Right lobe of liver (tissue), 6 donors: Measurements from ENCODE around the gene MRPL2. TPM values are rescaled to one million over a fixed set of nuclear protein-coding genes. Genes with fewer than 3 reads are reported as not detected.
A peak's percentile ranks its signal among the peaks of the same experiment; 100 is the strongest.

ENCODE experiments used
- ATAC-seq, 4 donors: fragments of 200-7000 bp; cut with Tn5 transposase; one replicate each; pipeline ENCODE4 v1.9.1; 2020; ENCODE audit warnings: mild to moderate bottlenecking in 4 of 4, moderate library complexity in 4 of 4
- DNase-seq, 3 donors: peaks; one replicate each; pipeline ENCODE4 v3.0.0-alpha.2; 2020
- H3K27ac ChIP-seq, 3 donors: fragments of 200-600 bp; one replicate each; pipeline ENCODE4 v1.8.0; 2022
- H3K27me3 ChIP-seq, 2 donors: fragments of 200-600 bp; one replicate each; pipeline ENCODE4 v1.8.0; 2022
- H3K36me3 ChIP-seq, 4 donors: fragments of 200-600 bp; sonication (generic) in 1 of 4; one replicate each; pipeline versions ENCODE4 v1.5.1 to v1.8.0; 2017 to 2022; ENCODE audit warnings: control low read depth in 1 of 4
- H3K4me1 ChIP-seq, 4 donors: fragments of 200-600 bp; sonication (generic) in 1 of 4; one replicate each; pipeline versions ENCODE4 v1.5.1 to v1.8.0; 2017 to 2022; ENCODE audit warnings: control low read depth in 1 of 4
- H3K4me3 ChIP-seq, 3 donors: fragments of 200-600 bp; one replicate each; pipeline ENCODE4 v1.8.0; 2022
- H3K9me3 ChIP-seq, 4 donors: fragments of 200-600 bp; sonication (generic) in 1 of 4; one replicate each; pipeline versions ENCODE4 v1.5.1 to v1.8.0; 2017 to 2022; ENCODE audit warnings: control low read depth in 1 of 4
- CTCF ChIP-seq, 4 donors: fragments of 200-600 bp in 3 of 4; fragments of 450-650 bp in 1 of 4; IDR thresholded peaks; one replicate each; pipeline versions ENCODE4 v1.5.1 to v1.8.0; 2016 to 2022; ENCODE audit warnings: antibody characterized with exemption in 4 of 4, mild to moderate bottlenecking in 2 of 4
- POLR2A ChIP-seq: fragments of 450-650 bp; IDR thresholded peaks from one replicate; pipeline ENCODE4 v1.6.1; 2017; ENCODE audit warnings: antibody characterized with exemption, mild to moderate bottlenecking
- WGBS: methylation state at CpG from one replicate; pipeline ENCODE4 v1.1.6; 2018; ENCODE audit warnings: low coverage, low lambda C conversion rate; ENCODE audit not compliant: insufficient coverage; ENCODE audit errors: missing lambda C conversion rate; 5-methylcytosine and 5-hydroxymethylcytosine counted together
- intact Hi-C, 2 donors: fragments of 100-400 bp; cut with DNase I; formaldehyde crosslinking; loops; one replicate each; pipeline versions ENCODE4 v1.11.2 to v1.14.1; 2022
- total RNA-seq, 6 experiments: library from RNA; depleted of rRNA in 2 of 6; stranded (reverse); fragments of >200 nt in 2 of 6; fragmentation: NEBNext Ultra II Directional in 3 of 6; extraction: Animal tissue kit (Norgen Biotek cat#: 25700) in 3 of 6; gene quantifications; one replicate each; pipeline versions ENCODE4 v1.1.0 to v1.2.4, GENCODE V29; 2016 to 2023
- donor health status: DM: no; HTN: yes; CAD: no.
- donor health status: DM: no; HTN: no; CAD: no.
- donor health status: DM: no; HTN: no; CAD: no.
- donor health status: DM: no; HTN: yes; CAD: no.
- donor health status: DM: no; HTN: yes; CAD: no.

MRPL2 gene
- total RNA-seq, 6 experiments from 2014 or later = 41.6 to 63.1 (median 60.4) TPM

- 0% methylated on average over 9 of the region's 56 CpGs for WGBS
- TF ChIP-seq CTCF (IDR thresholded peaks at IDR 0.05) (no peak), POLR2A (peak; percentile 61)
- Histone ChIP-seq H3K27me3 (no peaks in the 10 kb centered on the region), H3K27ac (peak within 1 kb of the TSS; percentile 16 to 81 (median 57)), H3K9me3 (no peaks in the 10 kb centered on the region), H3K36me3 (peaks cover 0 to 42% (median 16%) of the 10 kb centered on the region in 4 donors), H3K4me3 (peak within 1 kb of the TSS; percentile 88 to 96 (median 95)), H3K4me1 (peaks cover 0 to 12% (median 2%) of the 10 kb centered on the region in 4 donors)
- intact Hi-C loops = no loop called here
- DNase-seq (peak; percentile 82 to 88 (median 86)), ATAC-seq (peak; percentile 88 to 96 (median 93))
These were observed 37.8 kb downstream of the MRPL2 start, which contains the start of gene RRP36 for GRCh38 chr6:43021270-43022047. RRP36 (plus strand) TSS chr6:43021623; CDS start chr6:43021655, 32 bp downstream.

- Histone ChIP-seq H3K4me3 (peak overlapping the region; percentile 88 to 96 (median 95)), H3K27me3 (no peaks in the 10 kb centered on the region), H3K9me3 (no peaks in the 10 kb centered on the region), H3K36me3 (peaks cover 0 to 36% (median 11%) of the 10 kb centered on the region in 4 donors), H3K27ac (peak overlapping the region; percentile 16 to 81 (median 57)), H3K4me1 (peaks cover 0 to 15% (median 2%) of the 10 kb centered on the region in 4 donors)
- DNase-seq (no peak), ATAC-seq (peak; percentile 5 to 18 (median 10))
- TF ChIP-seq POLR2A = no peak
- TF ChIP-seq CTCF (IDR thresholded peaks at IDR 0.05) = no peak
- WGBS = 53% methylated on average over 4 of the region's 5 CpGs
- intact Hi-C loops = no loop called here
These were observed 38.4 kb downstream of the MRPL2 start for GRCh38 chr6:43020847-43021246.

- Histone ChIP-seq H3K4me1 (peaks cover 0 to 17% (median 2%) of the 10 kb centered on the region in 4 donors), H3K36me3 (peaks cover 0 to 29% (median 9%) of the 10 kb centered on the region in 4 donors), H3K4me3 (no peak overlapping the region), H3K27ac (no peak overlapping the region), H3K9me3 (no peaks in the 10 kb centered on the region), H3K27me3 (no peaks in the 10 kb centered on the region)
- no peak for TF ChIP-seq POLR2A
- no peak for TF ChIP-seq CTCF (IDR thresholded peaks at IDR 0.05)
- ATAC-seq (no peak), DNase-seq (no peak)
- 90% methylated on average over 2 of the region's 3 CpGs for WGBS
- intact Hi-C loops = no loop called here
These were observed 39.1 kb downstream of the MRPL2 start for GRCh38 chr6:43020052-43020705.

- Histone ChIP-seq H3K27me3 (no peaks in the 10 kb centered on the region), H3K27ac (no peak overlapping the region), H3K36me3 (peaks cover 0 to 23% (median 6%) of the 10 kb centered on the region in 4 donors), H3K4me3 (no peak overlapping the region), H3K4me1 (peaks cover 0 to 24% (median 6%) of the 10 kb centered on the region in 4 donors), H3K9me3 (no peaks in the 10 kb centered on the region)
- 85% methylated on average over 2 of the region's 2 CpGs for WGBS
- DNase-seq (no peak), ATAC-seq (no peak)
- intact Hi-C loops = no loop called here
- TF ChIP-seq POLR2A = no peak
- no peak for TF ChIP-seq CTCF (IDR thresholded peaks at IDR 0.05)
These were observed 40.1 kb downstream of the MRPL2 start for GRCh38 chr6:43019152-43019551.
